Neutrophil (primary cell): Measurements from ENCODE around the gene TTC7B.

Source experiments
- H3K27ac ChIP-seq: fragments of 200-600 bp; sonication (generic); 2 replicates; pipeline ENCODE4 v1.5.1; 2016; ENCODE audit warnings: mild to moderate bottlenecking, moderate library complexity
- H3K27me3 ChIP-seq: fragments of 200-600 bp; sonication (generic); 2 replicates; pipeline ENCODE4 v1.6.0; 2016; ENCODE audit warnings: mild to moderate bottlenecking
- H3K36me3 ChIP-seq: fragments of 200-600 bp; sonication (generic); 2 replicates; pipeline ENCODE4 v1.5.1; 2017
- H3K4me1 ChIP-seq, 2 experiments: fragments of 200-600 bp in 1 of 2; sonication (generic) in 1 of 2; 1 replicate in 1 of 2; 2 replicates in 1 of 2; pipeline versions ENCODE4 v1.5.1 to v1.6.1; 2013 to 2016; ENCODE audit warnings: low read depth in 1 of 2, low read length in 1 of 2, mild to moderate bottlenecking in 1 of 2, moderate library complexity in 1 of 2; ENCODE audit not compliant: control insufficient read depth in 1 of 2, insufficient read depth in 1 of 2
- H3K4me3 ChIP-seq, 2 experiments: fragments of 200-600 bp in 1 of 2; sonication (generic) in 1 of 2; 1 replicate in 1 of 2; 2 replicates in 1 of 2; pipeline ENCODE4 v1.5.1; 2013 to 2016; ENCODE audit warnings: low read depth in 1 of 2, low read length in 1 of 2, mild to moderate bottlenecking in 1 of 2, moderate library complexity in 1 of 2
- H3K9me3 ChIP-seq: fragments of 200-600 bp; sonication (generic); 2 replicates; pipeline ENCODE4 v1.5.1; 2016
- CTCF ChIP-seq: fragments of 200-600 bp; sonication (generic); IDR thresholded peaks from 2 replicates; pipeline ENCODE4 v1.5.1; 2016; ENCODE audit warnings: antibody characterized with exemption

Gene TTC7B

GRCh38 chr14:90782892-90783291 is 33.3 kb downstream of the TTC7B start:
- Histone ChIP-seq H3K4me3 (no peak overlapping the region), H3K4me1 (peaks cover under 1% of the 10 kb centered on the region in 2 experiments), H3K27ac (no peak overlapping the region), H3K9me3 (no peaks in the 10 kb centered on the region), H3K27me3 (no peaks in the 10 kb centered on the region), H3K36me3 (peaks cover 19% of the 10 kb centered on the region)
- TF ChIP-seq CTCF = no peak

GRCh38 chr14:90781876-90782275 is 34.4 kb downstream of the TTC7B start:
- TF ChIP-seq CTCF = no peak
- H3K36me3 ChIP-seq = peaks cover 19% of the 10 kb centered on the region
- H3K27me3 ChIP-seq = no peaks in the 10 kb centered on the region

GRCh38 chr14:90781344-90781761 is 34.9 kb downstream of the TTC7B start:
- Histone ChIP-seq H3K36me3 (peaks cover 23% of the 10 kb centered on the region), H3K27ac (no peak overlapping the region)

More at GRCh38 chr14:90781876-90782275, 34.4 kb downstream of the TTC7B start:
- no peak overlapping the region for H3K4me3 ChIP-seq
- no peak overlapping the region for H3K27ac ChIP-seq
- no peaks in the 10 kb centered on the region for H3K4me1 ChIP-seq
- H3K9me3 ChIP-seq = no peaks in the 10 kb centered on the region

GRCh38 chr14:90780519-90780918 is 35.7 kb downstream of the TTC7B start:
- no peak overlapping the region for H3K4me3 ChIP-seq
- peaks cover 25% of the 10 kb centered on the region for H3K36me3 ChIP-seq
- H3K27me3 ChIP-seq = no peaks in the 10 kb centered on the region
- no peaks in the 10 kb centered on the region for H3K9me3 ChIP-seq
- no peak overlapping the region for H3K27ac ChIP-seq
- H3K4me1 ChIP-seq = no peaks in the 10 kb centered on the region
- TF ChIP-seq CTCF = no peak

More at GRCh38 chr14:90781344-90781761, 34.9 kb downstream of the TTC7B start:
- TF ChIP-seq CTCF = no peak
- Histone ChIP-seq H3K4me3 (no peak overlapping the region), H3K4me1 (no peaks in the 10 kb centered on the region), H3K9me3 (no peaks in the 10 kb centered on the region), H3K27me3 (no peaks in the 10 kb centered on the region)

GRCh38 chr14:90778571-90779255 is 37.5 kb downstream of the TTC7B start:
- no peaks in the 10 kb centered on the region for H3K27me3 ChIP-seq
- H3K9me3 ChIP-seq = no peaks in the 10 kb centered on the region
- no peak overlapping the region for H3K4me3 ChIP-seq
- no peak overlapping the region for H3K27ac ChIP-seq
- no peak for TF ChIP-seq CTCF
- H3K36me3 ChIP-seq = peaks cover 25% of the 10 kb centered on the region
- no peaks in the 10 kb centered on the region for H3K4me1 ChIP-seq
